H1 (cell line): Measurements from ENCODE around the gene ZSWIM9. TPM values are rescaled to one million over a fixed set of nuclear protein-coding genes. Genes with fewer than 3 reads are reported as not detected.

Source experiments
- CTCF ChIA-PET: fragments of 300-600 bp; sonication (Branson Sonifier 250); formaldehyde crosslinking; loops from one replicate; lab custom pipeline; 2021; ENCODE audit not compliant: partially characterized antibody; lab: Charles Lee
- POLR2A ChIA-PET: fragments of 300-600 bp; sonication (Branson Sonifier 250); formaldehyde crosslinking; loops from one replicate; lab custom pipeline; 2021; ENCODE audit warnings: inconsistent platforms; ENCODE audit not compliant: partially characterized antibody; lab: Charles Lee
- DNase-seq, 2 experiments: peaks; one replicate each; pipeline versions ENCODE4 v3.0.0 to v3.0.0-alpha.2; 2010 to 2022; ENCODE audit warnings: low spot score in 2 of 2, low read depth in 1 of 2, mixed read lengths in 1 of 2
- FAIRE-seq: peaks from 2 replicates; lab custom pipeline; 2011; peaks lifted over from hg19 to GRCh38; lab: Jason Lieb, UNC
- H2AFZ ChIP-seq: 2 replicates; pipeline ENCODE4 v1.8.1; 2012; ENCODE audit warnings: low read length, inconsistent platforms
- H2AK5ac ChIP-seq: 2 replicates; pipeline ENCODE4 v1.6.1; 2013; ENCODE audit warnings: low read depth, low read length
- H2BK120ac ChIP-seq: replicated peaks from 2 replicates; pipeline ENCODE3; 2013; ENCODE audit warnings: low read depth, low read length, inconsistent platforms
- H2BK12ac ChIP-seq: 2 replicates; pipeline ENCODE4 v1.6.1; 2013; ENCODE audit warnings: low read depth, low read length
- H2BK15ac ChIP-seq: 2 replicates; pipeline ENCODE4 v1.6.1; 2013; ENCODE audit warnings: low read length
- H2BK20ac ChIP-seq: 2 replicates; pipeline ENCODE4 v1.6.1; 2013; ENCODE audit warnings: low read length
- H2BK5ac ChIP-seq: 2 replicates; pipeline ENCODE4 v1.6.1; 2013; ENCODE audit warnings: low read depth, low read length
- H3K14ac ChIP-seq: 2 replicates; pipeline ENCODE4 v1.6.1; 2013; ENCODE audit warnings: inconsistent platforms; ENCODE audit not compliant: insufficient read length
- H3K18ac ChIP-seq: 2 replicates; pipeline ENCODE4 v1.6.1; 2013; ENCODE audit warnings: low read length; ENCODE audit errors: extremely low read depth
- H3K23ac ChIP-seq: 2 replicates; pipeline ENCODE4 v1.6.1; 2013; ENCODE audit warnings: inconsistent platforms; ENCODE audit not compliant: insufficient read length
- H3K23me2 ChIP-seq: 2 replicates; pipeline ENCODE4 v1.6.1; 2013; ENCODE audit warnings: low read depth, low read length
- H3K27ac ChIP-seq: 2 replicates; pipeline ENCODE4 v1.6.1; 2011; ENCODE audit warnings: low read depth, low read length, inconsistent platforms
- H3K27me3 ChIP-seq, 4 experiments: replicated peaks in 1 of 4; 1 replicate in 1 of 4; 2 replicates in 3 of 4; pipeline versions ENCODE4 v1.6.1 to v1.8.1; 2011 to 2013; ENCODE audit warnings: low read length in 3 of 4, mild to moderate bottlenecking in 3 of 4, inconsistent platforms in 2 of 4, mixed read lengths in 2 of 4, moderate library complexity in 1 of 4; ENCODE audit not compliant: control insufficient read depth in 3 of 4, insufficient read depth in 3 of 4; ENCODE audit errors: extremely low read depth in 1 of 4
- H3K36me3 ChIP-seq, 4 experiments: 2 replicates each; pipeline versions ENCODE4 v1.6.1 to v1.8.1; 2011 to 2013; ENCODE audit warnings: mild to moderate bottlenecking in 4 of 4, low read length in 3 of 4, moderate library complexity in 2 of 4, control low read depth in 1 of 4, inconsistent platforms in 1 of 4; ENCODE audit not compliant: insufficient read depth in 4 of 4, control insufficient read depth in 2 of 4
- H3K4ac ChIP-seq: replicated peaks from 2 replicates; pipeline ENCODE3; 2013; ENCODE audit warnings: low read length, low read depth, mixed read lengths, inconsistent platforms; ENCODE audit not compliant: insufficient read length
- H3K4me1 ChIP-seq, 4 experiments: replicated peaks in 1 of 4; 1 replicate in 1 of 4; 2 replicates in 3 of 4; pipeline versions ENCODE4 v1.6.1 to v1.8.1; 2011 to 2013; ENCODE audit warnings: low read length in 3 of 4, inconsistent platforms in 2 of 4, mixed read lengths in 1 of 4; ENCODE audit not compliant: insufficient read depth in 4 of 4, control insufficient read depth in 3 of 4
- H3K4me2 ChIP-seq, 2 experiments: 2 replicates each; pipeline versions ENCODE4 v1.6.1 to v1.8.1; 2011 to 2013; ENCODE audit warnings: low read depth in 2 of 2, low read length in 2 of 2, control low read depth in 1 of 2, inconsistent platforms in 1 of 2, mild to moderate bottlenecking in 1 of 2; ENCODE audit not compliant: insufficient read depth in 1 of 2
- H3K4me3 ChIP-seq, 4 experiments: fragments of 200-600, 300-600 bp in 1 of 4; sonication (generic), shearing (Covaris generic), sonication (Bioruptor Twin) in 1 of 4; 2 replicates each; pipeline versions ENCODE4 v1.5.1 to v1.8.1; 2011 to 2016; ENCODE audit warnings: low read length in 4 of 4, low read depth in 3 of 4, control low read depth in 2 of 4, inconsistent platforms in 2 of 4, mild to moderate bottlenecking in 2 of 4, mixed read lengths in 1 of 4, moderate library complexity in 1 of 4; ENCODE audit not compliant: insufficient read depth in 2 of 4; ENCODE audit errors: extremely low read depth in 1 of 4
- H3K56ac ChIP-seq: replicated peaks from 2 replicates; pipeline ENCODE3; 2013; ENCODE audit warnings: low read depth, mild to moderate bottlenecking, mixed read lengths, low read length, inconsistent platforms; ENCODE audit not compliant: insufficient read length
- H3K79me1 ChIP-seq: 2 replicates; pipeline ENCODE4 v1.6.1; 2013; ENCODE audit warnings: low read depth, low read length, control low read depth
- H3K79me2 ChIP-seq, 2 experiments: 2 replicates each; pipeline versions ENCODE4 v1.6.1 to v1.8.1; 2012 to 2013; ENCODE audit warnings: low read length in 2 of 2, mild to moderate bottlenecking in 2 of 2, inconsistent platforms in 1 of 2; ENCODE audit not compliant: insufficient read depth in 2 of 2, control insufficient read depth in 1 of 2
- H3K9ac ChIP-seq, 4 experiments: replicated peaks in 1 of 4; 1 replicate in 1 of 4; 2 replicates in 3 of 4; pipeline versions ENCODE4 v1.6.1 to v1.8.1; 2011 to 2013; ENCODE audit warnings: low read depth in 3 of 4, low read length in 3 of 4, control low read depth in 2 of 4, mild to moderate bottlenecking in 2 of 4, moderate library complexity in 2 of 4, inconsistent platforms in 1 of 4; ENCODE audit errors: extremely low read depth in 1 of 4
- H3K9me3 ChIP-seq, 2 experiments: 2 replicates each; pipeline versions ENCODE4 v1.6.1 to v1.8.1; 2012 to 2013; ENCODE audit warnings: mild to moderate bottlenecking in 2 of 2, moderate library complexity in 2 of 2, control low read depth in 1 of 2, inconsistent platforms in 1 of 2, low read depth in 1 of 2, low read length in 1 of 2, mixed read lengths in 1 of 2; ENCODE audit not compliant: insufficient read depth in 2 of 2
- H4K20me1 ChIP-seq, 2 experiments: replicated peaks in 1 of 2; 2 replicates each; pipeline versions ENCODE3 to v1.8.1; 2011 to 2013; ENCODE audit warnings: inconsistent platforms in 2 of 2, low read length in 2 of 2, mild to moderate bottlenecking in 1 of 2; ENCODE audit not compliant: insufficient read depth in 2 of 2, control insufficient read depth in 1 of 2
- H4K5ac ChIP-seq: 2 replicates; pipeline ENCODE4 v1.6.1; 2013; ENCODE audit warnings: low read length, low read depth, mixed read lengths, inconsistent platforms; ENCODE audit not compliant: insufficient read length
- H4K8ac ChIP-seq: 2 replicates; pipeline ENCODE4 v1.8.0; 2013; ENCODE audit warnings: mild to moderate bottlenecking, moderate library complexity, low read length, inconsistent platforms; ENCODE audit not compliant: insufficient read depth; ENCODE audit errors: extremely low read depth
- H4K91ac ChIP-seq: replicated peaks from 2 replicates; pipeline ENCODE3; 2013; ENCODE audit warnings: low read length, mixed read lengths, inconsistent platforms; ENCODE audit not compliant: insufficient read length
- CBX5 ChIP-seq: fragments of 300-800, 300-1000 bp; sonication (generic); IDR thresholded peaks from 2 replicates; pipeline ENCODE4 v1.7.1; 2016; ENCODE audit warnings: antibody characterized with exemption, low read length, low read depth
- CREB1 ChIP-seq: IDR thresholded peaks from 2 replicates; pipeline ENCODE4 v1.6.1; 2012; ENCODE audit warnings: inconsistent platforms
- EZH2 ChIP-seq: fragments of 200-600 bp; sonication (generic); IDR thresholded peaks from 2 replicates; pipeline ENCODE4 v1.7.1; 2012; ENCODE audit warnings: low read depth, mild to moderate bottlenecking, moderate library complexity, low read length, inconsistent platforms; ENCODE audit not compliant: severe bottlenecking
- GTF2F1 ChIP-seq: IDR thresholded peaks from 2 replicates; pipeline ENCODE4 v1.6.1; 2012; ENCODE audit warnings: low read depth, low read length, improper control_type of control experiment, borderline replicate concordance
- HDAC2 ChIP-seq, 2 experiments: fragments of 300-600 bp in 1 of 2; sonication (generic) in 1 of 2; IDR thresholded peaks; 2 replicates each; pipeline ENCODE4 v1.6.1; 2011 to 2012; ENCODE audit warnings: low read depth in 2 of 2, low read length in 2 of 2, mild to moderate bottlenecking in 2 of 2, moderate library complexity in 2 of 2, borderline replicate concordance in 1 of 2, inconsistent platforms in 1 of 2
- JUND ChIP-seq: IDR thresholded peaks from 2 replicates; pipeline ENCODE4 v1.6.1; 2011; ENCODE audit warnings: mild to moderate bottlenecking, improper control_type of control experiment, low read length
- MAX ChIP-seq: IDR thresholded peaks from 2 replicates; pipeline ENCODE4 v1.6.1; 2012; ENCODE audit warnings: inconsistent platforms
- RFX5 ChIP-seq: IDR thresholded peaks from 2 replicates; pipeline ENCODE4 v1.6.1; 2011; ENCODE audit warnings: low read depth, low read length, improper control_type of control experiment, borderline replicate concordance
- RNF2 ChIP-seq: fragments of 200-900, 300-1000 bp; sonication (generic); IDR thresholded peaks from 2 replicates; pipeline ENCODE4 v1.7.1; 2016; ENCODE audit warnings: borderline replicate concordance, low read depth, mild to moderate bottlenecking, antibody characterized with exemption, low read length; ENCODE audit not compliant: poor library complexity, severe bottlenecking; ENCODE audit errors: missing control alignments
- SP1 ChIP-seq: IDR thresholded peaks from 2 replicates; pipeline ENCODE4 v1.6.1; 2011; ENCODE audit warnings: low read depth, low read length
- SP2 ChIP-seq: IDR thresholded peaks from 2 replicates; pipeline ENCODE4 v1.6.1; 2012; ENCODE audit warnings: mild to moderate bottlenecking, low read length, inconsistent platforms
- SP4 ChIP-seq: IDR thresholded peaks from 2 replicates; pipeline ENCODE4 v1.6.1; 2012; ENCODE audit warnings: low read length, inconsistent platforms
- WGBS, 2 experiments: shearing (Covaris generic) in 1 of 2; methylation state at CpG; one replicate each; pipeline versions ENCODE4 v1.1.6 to v1.1.7; 2013 to 2015; ENCODE audit warnings: low lambda C conversion rate in 2 of 2, mixed read lengths in 2 of 2, inconsistent platforms in 1 of 2, low coverage in 1 of 2, missing lambda C conversion rate in 1 of 2; ENCODE audit not compliant: insufficient replicate concordance in 2 of 2, insufficient coverage in 1 of 2, insufficient read length in 1 of 2; ENCODE audit errors: extremely low coverage in 1 of 2, missing lambda C conversion rate in 1 of 2; 5-methylcytosine and 5-hydroxymethylcytosine counted together
- polyA plus RNA-seq, 7 experiments: library from polyadenylated mRNA; depleted of rRNA in 3 of 7; stranded (reverse) in 5 of 7; unstranded in 2 of 7; fragments of >200 nt in 5 of 7; fragments of 200-250 nt in 2 of 7; gene quantifications; 1 replicate in 5 of 7; 2 replicates in 1 of 7; 4 replicates in 1 of 7; pipeline versions ENCODE4 v1.2.1 to v1.2.3, GENCODE V29; 2011 to 2013; ENCODE audit warnings: missing spikeins in 2 of 7, mixed read lengths in 2 of 7
- total RNA-seq: library from RNA; stranded (reverse); fragmentation: NEBNext Ultra II Directional; extraction: Animal tissue kit (Norgen Biotek cat#: 25700); gene quantifications from 2 replicates; pipeline ENCODE4 v1.2.1, GENCODE V29; 2021
- TF ChIP-seq, protein P1 (sequence below): IDR thresholded peaks from 2 replicates; pipeline ENCODE4 v1.6.1; 2011; ENCODE audit warnings: low read length, improper control_type of control experiment

The ZSWIM9 gene
- total and polyA plus RNA-seq, 2 of the 8 experiments (the other 6 are each of a cell fraction or from before 2014, with no cell fraction given), result 1.5 to 10.4 TPM

GRCh38 chr19:48127561-48127960 is 42.9 kb upstream of the ZSWIM9 start:
- no peak overlapping the region for H3K14ac ChIP-seq
- no peak overlapping the region for H3K23ac ChIP-seq
- H2BK15ac ChIP-seq, result no peak overlapping the region
- H2AK5ac ChIP-seq, result no peak overlapping the region
- H2AFZ ChIP-seq, result no peak overlapping the region
- no peaks in the 10 kb centered on the region for H3K27me3 ChIP-seq
- H4K5ac ChIP-seq, result no peak overlapping the region
- H3K36me3 ChIP-seq, result peaks cover 19 to 61% (median 37%) of the 10 kb centered on the region in 4 experiments
- H2BK120ac ChIP-seq, result no peak overlapping the region
- no peaks in the 10 kb centered on the region for H3K4me1 ChIP-seq
- no peaks in the 10 kb centered on the region for H3K23me2 ChIP-seq
- no peak for FAIRE-seq
- H3K9me3 ChIP-seq, result no peaks in the 10 kb centered on the region
- no peak overlapping the region for H3K27ac ChIP-seq
- no peak overlapping the region for H2BK12ac ChIP-seq
- no peak overlapping the region for H3K4me2 ChIP-seq
- H3K18ac ChIP-seq, result no peak overlapping the region
- no peaks in the 10 kb centered on the region for H3K79me2 ChIP-seq
- H3K56ac ChIP-seq, result no peak overlapping the region
- H2BK20ac ChIP-seq, result no peak overlapping the region
- H2BK5ac ChIP-seq, result no peak overlapping the region
- H3K9ac ChIP-seq, result no peak overlapping the region
- no peak overlapping the region for H4K91ac ChIP-seq
- CTCF ChIA-PET, result interaction anchor here (0.6 to 5.5 kb wide), 5 partner anchors 10 to 164 kb away, joined by 3 to 27 read pairs (median 5); no protein-coding TSS in a partner anchor
- no peak overlapping the region for H4K8ac ChIP-seq
- no peaks in the 10 kb centered on the region for H3K79me1 ChIP-seq
- H3K4me3 ChIP-seq, result no peak overlapping the region
- H3K4ac ChIP-seq, result no peak overlapping the region
- DNase-seq, result no peak
- 90% methylated on average over 6 of the region's 6 CpGs; no CpG with 5 or more reads in 1 of the 2 experiments for WGBS, 2 experiments
- peaks cover 0 to 1% of the 10 kb centered on the region in 2 experiments for H4K20me1 ChIP-seq
- POLR2A ChIA-PET, result no interaction called here
- TF ChIP-seq, protein P1, sequence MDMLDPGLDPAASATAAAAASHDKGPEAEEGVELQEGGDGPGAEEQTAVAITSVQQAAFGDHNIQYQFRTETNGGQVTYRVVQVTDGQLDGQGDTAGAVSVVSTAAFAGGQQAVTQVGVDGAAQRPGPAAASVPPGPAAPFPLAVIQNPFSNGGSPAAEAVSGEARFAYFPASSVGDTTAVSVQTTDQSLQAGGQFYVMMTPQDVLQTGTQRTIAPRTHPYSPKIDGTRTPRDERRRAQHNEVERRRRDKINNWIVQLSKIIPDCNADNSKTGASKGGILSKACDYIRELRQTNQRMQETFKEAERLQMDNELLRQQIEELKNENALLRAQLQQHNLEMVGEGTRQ, result no peak
- TF ChIP-seq RNF2 (no peak), RFX5 (no peak), SP1 (no peak), EZH2 (no peak), MAX (no peak), CBX5 (no peak), GTF2F1 (no peak), SP2 (no peak), SP4 (no peak), JUND (no peak), HDAC2 (IDR thresholded peaks at IDR 0.05; ENCODE audit: borderline replicate concordance in 1 of 2, low read depth in 2 of 2, low read length in 2 of 2) (no peak), CREB1 (no peak)
